Suprapubic skin (tissue), 3 donors: ENCODE results near the gene LAPTM5.

Source experiments
- CTCF ChIP-seq, 2 donors: fragments of 200-600 bp in 1 of 2; fragments of 450-650 bp in 1 of 2; sonication (generic) in 1 of 2; IDR thresholded peaks; one replicate each; pipeline ENCODE4 v1.5.1; 2016 to 2019; ENCODE audit warnings: antibody characterized with exemption in 2 of 2, mild to moderate bottlenecking in 1 of 2, moderate library complexity in 1 of 2
- POLR2A ChIP-seq, 2 donors: fragments of 450-650 bp; IDR thresholded peaks; one replicate each; pipeline ENCODE4 v1.6.1; 2017; ENCODE audit warnings: antibody characterized with exemption in 2 of 2, mild to moderate bottlenecking in 2 of 2, moderate library complexity in 2 of 2

DNA sequence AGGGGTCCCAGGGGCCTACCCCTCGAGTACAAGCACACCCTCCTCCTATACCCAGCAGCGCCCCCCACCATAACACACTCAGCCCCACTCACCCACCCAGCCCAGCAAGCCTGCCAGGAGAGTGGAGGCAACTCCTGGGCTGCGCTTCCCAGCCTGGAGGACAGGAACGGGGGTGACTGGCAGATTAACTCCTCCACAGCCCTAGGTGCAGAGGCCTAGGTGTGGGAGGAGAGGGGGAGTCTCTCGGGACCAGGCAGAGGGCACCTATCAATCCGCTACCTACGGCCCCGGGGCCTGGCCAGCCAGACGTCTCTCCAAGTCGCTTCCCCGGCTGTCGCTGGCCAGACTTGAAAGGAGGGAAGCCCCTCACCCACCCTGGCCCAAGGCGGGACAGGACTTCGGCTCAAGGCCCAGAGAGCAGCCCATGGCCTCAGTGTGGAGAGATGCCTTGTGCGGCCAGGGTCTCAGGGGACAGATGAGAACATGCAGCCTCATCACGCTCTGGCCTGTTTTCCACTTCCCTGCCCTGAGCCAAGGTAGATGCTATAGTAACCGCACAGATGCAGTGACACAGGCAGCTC, 59.1 kb downstream of the LAPTM5 start:
- TF ChIP-seq CTCF (IDR thresholded peaks at IDR 0.05) (no peak), POLR2A (IDR thresholded peaks at IDR 0.05) (no peak)
